Frontal cortex (tissue), 4 donors: Measurements from ENCODE around the gene NHLRC4. TPM values are rescaled to one million over a fixed set of nuclear protein-coding genes. Genes with fewer than 3 reads are reported as not detected.

Source experiments
- DNase-seq, 2 donors: peaks; one replicate each; pipeline ENCODE4 v3.0.0; 2012; ENCODE audit warnings: low spot score in 2 of 2
- FAIRE-seq: peaks from 2 replicates; lab custom pipeline; 2012; peaks lifted over from hg19 to GRCh38; lab: Jason Lieb, UNC
- total RNA-seq: library from RNA; depleted of rRNA; stranded (reverse); fragments of >200 nt; gene quantifications from one replicate; pipeline ENCODE4 v1.2.3, GENCODE V29; 2014
- donor health status: control.
- donor health status: control.
- donor health status: control.

Gene NHLRC4
- total RNA-seq, 1 donor from 2014 or later, result 0.41 TPM

- FAIRE-seq (no peak), DNase-seq (no peak)
Observed at GRCh38 chr16:549544-550263, 17.1 kb upstream of the NHLRC4 start.

- DNase-seq (no peak), FAIRE-seq (no peak)
Observed at GRCh38 chr16:551210-551609, 15.6 kb upstream of the NHLRC4 start.

GRCh38 chr16:552171-552570, 14.6 kb upstream of the NHLRC4 start:
- FAIRE-seq (no peak), DNase-seq (no peak)

- FAIRE-seq, result no peak
- DNase-seq, result no peak
Observed at GRCh38 chr16:553601-554296, 13.1 kb upstream of the NHLRC4 start.

GRCh38 chr16:554297-554621, 12.5 kb upstream of the NHLRC4 start:
- no peak for FAIRE-seq
- no peak for DNase-seq

GRCh38 chr16:554640-555365, 12.0 kb upstream of the NHLRC4 start:
- FAIRE-seq, result no peak

GRCh38 chr16:555528-556473, 11.0 kb upstream of the NHLRC4 start:
- no peak for DNase-seq
- no peak for FAIRE-seq

More at GRCh38 chr16:554640-555365, 12.0 kb upstream of the NHLRC4 start:
- no peak for DNase-seq

- DNase-seq (no peak), FAIRE-seq (no peak)
Observed at GRCh38 chr16:556474-557173, 10.2 kb upstream of the NHLRC4 start.

GRCh38 chr16:557463-558297, 9.1 kb upstream of the NHLRC4 start:
- no peak for DNase-seq
- no peak for FAIRE-seq

- FAIRE-seq, result no peak
- DNase-seq, result no peak
Observed at GRCh38 chr16:558298-559020, 8.3 kb upstream of the NHLRC4 start.

- DNase-seq (no peak), FAIRE-seq (no peak)
Observed at GRCh38 chr16:559021-559380, 7.8 kb upstream of the NHLRC4 start.

- DNase-seq, result no peak
- FAIRE-seq, result no peak
Observed at GRCh38 chr16:559411-560203, 7.2 kb upstream of the NHLRC4 start.

GRCh38 chr16:560204-560700, 6.6 kb upstream of the NHLRC4 start, which contains the start of gene PRR35:
Gene PRR35 (plus strand): TSS chr16:560394. CDS start chr16:563295, 2,901 bp downstream.
- DNase-seq, result no peak
- FAIRE-seq, result no peak

GRCh38 chr16:560701-561412, 5.9 kb upstream of the NHLRC4 start:
- no peak for DNase-seq

GRCh38 chr16:561413-561794, 5.4 kb upstream of the NHLRC4 start:
- DNase-seq (no peak), FAIRE-seq (no peak)

More at GRCh38 chr16:560701-561412, 5.9 kb upstream of the NHLRC4 start:
- no peak for FAIRE-seq
